Measurements from ENCODE around the gene USP17L29.
"Not testable (repeated sequence)": the region's sequence is repeated elsewhere in the genome, so short reads cannot be mapped to it uniquely, and the experiment has no call there.

USP17L29 gene, protein sequence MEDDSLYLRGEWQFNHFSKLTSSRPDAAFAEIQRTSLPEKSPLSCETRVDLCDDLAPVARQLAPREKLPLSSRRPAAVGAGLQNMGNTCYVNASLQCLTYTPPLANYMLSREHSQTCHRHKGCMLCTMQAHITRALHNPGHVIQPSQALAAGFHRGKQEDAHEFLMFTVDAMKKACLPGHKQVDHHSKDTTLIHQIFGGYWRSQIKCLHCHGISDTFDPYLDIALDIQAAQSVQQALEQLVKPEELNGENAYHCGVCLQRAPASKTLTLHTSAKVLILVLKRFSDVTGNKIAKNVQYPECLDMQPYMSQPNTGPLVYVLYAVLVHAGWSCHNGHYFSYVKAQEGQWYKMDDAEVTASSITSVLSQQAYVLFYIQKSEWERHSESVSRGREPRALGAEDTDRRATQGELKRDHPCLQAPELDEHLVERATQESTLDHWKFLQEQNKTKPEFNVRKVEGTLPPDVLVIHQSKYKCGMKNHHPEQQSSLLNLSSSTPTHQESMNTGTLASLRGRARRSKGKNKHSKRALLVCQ

GRCh38 chr4:9353338-9353737, at the start of gene USP17L29:
Gene USP17L29, plus strand, starts transcription at chr4:9353638. Its CDS starts 0 bp downstream, at chr4:9353638.
- DNase-seq = not testable (repeated sequence)

DNA sequence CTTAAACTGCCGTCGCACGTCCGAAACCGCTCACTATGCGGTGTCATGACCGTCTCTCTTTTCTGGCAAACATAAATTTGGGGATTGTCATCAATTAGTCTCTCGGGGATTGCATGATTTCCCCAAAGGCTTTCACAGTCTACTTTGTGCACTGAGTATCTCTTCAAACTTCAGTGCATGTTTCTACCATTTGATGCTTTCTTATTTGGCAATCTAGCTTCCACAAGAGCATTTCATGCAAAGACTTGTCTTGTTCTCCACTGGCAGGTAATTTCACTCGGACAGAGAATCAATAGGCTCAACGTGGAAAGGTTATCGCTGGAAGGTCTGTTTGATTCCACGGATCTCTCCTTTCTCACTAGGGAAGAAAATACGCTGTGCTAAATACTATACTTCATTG, 29.2 kb upstream of the USP17L29 start:
- not testable (repeated sequence) for DNase-seq

DNA sequence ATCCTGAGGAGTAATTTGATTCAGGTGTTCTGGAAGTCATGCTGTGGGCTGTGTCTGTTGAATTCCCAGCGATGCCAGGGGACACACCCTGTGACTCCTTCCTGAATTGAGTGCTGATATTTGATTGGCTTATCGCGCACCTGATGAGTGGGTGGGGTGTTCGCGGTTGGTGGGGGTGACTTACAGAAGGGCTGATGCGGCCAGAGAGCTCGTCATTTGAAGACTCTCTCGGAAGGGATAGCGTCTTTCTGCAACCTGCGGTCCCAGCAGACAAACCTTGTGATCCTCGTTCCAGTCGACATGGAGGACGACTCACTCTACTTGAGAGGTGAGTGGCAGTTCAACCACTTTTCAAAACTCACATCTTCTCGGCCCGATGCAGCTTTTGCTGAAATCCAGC, 28.6 kb upstream of the USP17L29 start, which contains the start of gene USP17L24:
USP17L24 (plus strand) TSS at position 301 of the 400 bp plus-strand sequence; CDS start at position 301, 0 bp downstream.
- not testable (repeated sequence) for DNase-seq

GRCh38 chr4:9329611-9330010, 23.8 kb upstream of the USP17L29 start, which contains the start of gene USP17L25:
Gene USP17L25, plus strand, starts transcription at chr4:9329911. Its CDS starts 0 bp downstream, at chr4:9329911.
- DNase-seq = not testable (repeated sequence)

GRCh38 chr4:9334358-9334757, 19.1 kb upstream of the USP17L29 start, which contains the start of gene USP17L26:
Gene USP17L26, plus strand, starts transcription at chr4:9334658. Its CDS starts 0 bp downstream, at chr4:9334658.
- DNase-seq = not testable (repeated sequence)

DNA sequence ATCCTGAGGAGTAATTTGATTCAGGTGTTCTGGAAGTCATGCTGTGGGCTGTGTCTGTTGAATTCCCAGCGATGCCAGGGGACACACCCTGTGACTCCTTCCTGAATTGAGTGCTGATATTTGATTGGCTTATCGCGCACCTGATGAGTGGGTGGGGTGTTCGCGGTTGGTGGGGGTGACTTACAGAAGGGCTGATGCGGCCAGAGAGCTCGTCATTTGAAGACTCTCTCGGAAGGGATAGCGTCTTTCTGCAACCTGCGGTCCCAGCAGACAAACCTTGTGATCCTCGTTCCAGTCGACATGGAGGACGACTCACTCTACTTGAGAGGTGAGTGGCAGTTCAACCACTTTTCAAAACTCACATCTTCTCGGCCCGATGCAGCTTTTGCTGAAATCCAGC, 14.3 kb upstream of the USP17L29 start, which contains the start of gene USP17L5:
USP17L5 (plus strand) TSS at position 301 of the 400 bp plus-strand sequence; CDS start at position 301, 0 bp downstream.
- DNase-seq = not testable (repeated sequence)

- not testable (repeated sequence) for DNase-seq
These were observed 9.6 kb upstream of the USP17L29 start, which contains the start of gene USP17L27 for GRCh38 chr4:9343848-9344247. Gene USP17L27, plus strand, starts transcription at chr4:9344148. Its CDS starts 0 bp downstream, at chr4:9344148.

DNA sequence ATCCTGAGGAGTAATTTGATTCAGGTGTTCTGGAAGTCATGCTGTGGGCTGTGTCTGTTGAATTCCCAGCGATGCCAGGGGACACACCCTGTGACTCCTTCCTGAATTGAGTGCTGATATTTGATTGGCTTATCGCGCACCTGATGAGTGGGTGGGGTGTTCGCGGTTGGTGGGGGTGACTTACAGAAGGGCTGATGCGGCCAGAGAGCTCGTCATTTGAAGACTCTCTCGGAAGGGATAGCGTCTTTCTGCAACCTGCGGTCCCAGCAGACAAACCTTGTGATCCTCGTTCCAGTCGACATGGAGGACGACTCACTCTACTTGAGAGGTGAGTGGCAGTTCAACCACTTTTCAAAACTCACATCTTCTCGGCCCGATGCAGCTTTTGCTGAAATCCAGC, 4.8 kb upstream of the USP17L29 start, which contains the start of gene USP17L28:
USP17L28 (plus strand) TSS at position 301 of the 400 bp plus-strand sequence; CDS start at position 301, 0 bp downstream.
- not testable (repeated sequence) for DNase-seq

GRCh38 chr4:9350866-9351265, 2.6 kb upstream of the USP17L29 start:
- DNase-seq = not testable (repeated sequence)

GRCh38 chr4:9362829-9363228, 9.4 kb downstream of the USP17L29 start, which contains the start of gene USP17L30:
Gene USP17L30, plus strand, starts transcription at chr4:9363129. Its CDS starts 0 bp downstream, at chr4:9363129.
- not testable (repeated sequence) for DNase-seq

GRCh38 chr4:9379881-9380280, 26.4 kb downstream of the USP17L29 start:
- not testable (repeated sequence) for DNase-seq

DNA sequence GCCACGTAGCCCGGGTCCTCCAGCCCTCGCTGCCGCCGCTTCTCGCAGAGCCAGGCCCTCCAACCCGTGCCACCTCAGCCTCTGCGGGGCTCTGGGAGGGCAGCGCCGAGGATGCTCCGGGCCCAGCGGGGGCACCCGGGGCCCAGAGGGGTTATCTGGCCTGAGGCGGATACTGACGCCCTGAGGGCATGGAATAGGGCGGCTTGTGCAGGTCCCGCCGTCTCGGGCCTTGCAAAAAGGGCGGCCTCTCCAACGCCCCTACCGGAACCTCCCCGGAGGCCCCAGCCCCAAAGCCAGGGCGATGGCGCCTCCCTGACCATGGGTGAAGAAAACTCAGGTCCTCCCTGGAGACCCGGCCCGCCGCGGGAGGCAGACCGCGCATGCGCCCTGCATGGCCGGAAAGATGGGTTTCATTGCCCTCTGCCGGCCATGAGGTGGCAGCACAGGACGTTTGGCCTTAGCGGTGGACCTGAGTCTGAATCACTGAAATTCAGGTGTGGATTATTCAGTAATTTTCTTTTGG, 27.6 kb downstream of the USP17L29 start:
- DNase-seq = not testable (repeated sequence)

- no peak for DNase-seq
These were observed 30.7 kb downstream of the USP17L29 start for GRCh38 chr4:9384126-9384525.

GRCh38 chr4:9389001-9389400, 35.6 kb downstream of the USP17L29 start:
- DNase-seq = not testable (repeated sequence)

Data from cortex of kidney (tissue), 1 donor.